Measurements from ENCODE around the gene POP4.

DNA sequence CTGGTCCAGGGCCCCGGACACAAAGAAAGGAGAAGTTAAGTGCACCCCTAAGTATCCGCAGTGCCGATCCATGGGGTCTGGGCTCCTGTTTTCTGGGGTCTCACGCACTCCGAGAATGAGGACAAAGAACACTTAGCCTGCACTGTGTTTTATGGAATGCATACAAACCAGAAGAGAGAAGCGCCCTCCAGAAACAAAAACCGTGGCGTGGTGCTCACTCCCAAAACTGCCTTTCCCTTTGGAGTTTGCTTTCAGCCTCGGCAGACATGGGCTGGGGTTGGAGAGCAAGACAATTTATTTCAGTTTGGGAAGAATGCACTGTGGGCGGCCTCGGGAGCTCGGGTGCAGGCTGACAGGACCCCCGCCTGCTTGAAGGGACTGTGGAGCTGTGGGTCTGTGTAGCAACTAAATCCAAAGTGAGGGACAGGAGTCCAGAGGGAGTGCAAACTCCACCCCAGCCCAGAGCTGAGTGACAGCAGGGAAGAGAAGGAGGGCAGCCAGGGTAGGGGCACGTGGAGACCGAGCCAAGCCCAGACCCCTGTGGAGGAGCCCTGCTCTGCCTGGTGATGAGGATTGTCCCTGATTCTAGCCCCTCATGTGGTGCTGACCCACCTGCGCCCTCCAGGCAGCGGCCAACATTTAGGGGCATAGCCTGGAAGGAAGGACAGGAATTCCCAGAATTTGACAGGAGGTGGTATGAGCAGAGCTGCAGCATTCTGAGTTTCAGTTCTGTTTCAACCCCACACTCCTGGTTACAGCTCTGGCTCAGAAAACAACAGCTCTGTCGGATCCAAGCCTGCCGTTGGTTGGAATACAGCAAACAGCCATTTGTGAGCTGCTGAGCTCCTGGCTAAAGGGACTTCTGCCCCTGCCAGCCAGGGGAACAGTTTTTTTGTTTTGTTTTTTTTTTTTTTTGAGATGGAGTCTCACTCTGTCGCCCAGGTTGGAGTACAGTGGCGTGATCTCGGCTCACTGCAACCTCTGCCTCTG lies 37.8 kb upstream of the POP4 start:
- TF ChIP-seq POLR2A (IDR thresholded peaks at IDR 0.05; ENCODE audit: low read depth, low read length) (no peak), RAD21 (IDR thresholded peaks at IDR 0.05; ENCODE audit: low read length) (no peak), CHD1 (IDR thresholded peaks at IDR 0.05; ENCODE audit: low read depth, low read length) (no peak), MXI1 (IDR thresholded peaks at IDR 0.05; ENCODE audit: borderline replicate concordance, low read depth, low read length) (no peak), RCOR1 (IDR thresholded peaks at IDR 0.05; ENCODE audit: insufficient replicate concordance, low read length) (no peak), FOS (IDR thresholded peaks at IDR 0.05; ENCODE audit: low read depth, low read length) (no peak), RFX5 (IDR thresholded peaks at IDR 0.05; ENCODE audit: low read depth, low read length) (no peak)
- TF ChIP-seq, protein P1, sequence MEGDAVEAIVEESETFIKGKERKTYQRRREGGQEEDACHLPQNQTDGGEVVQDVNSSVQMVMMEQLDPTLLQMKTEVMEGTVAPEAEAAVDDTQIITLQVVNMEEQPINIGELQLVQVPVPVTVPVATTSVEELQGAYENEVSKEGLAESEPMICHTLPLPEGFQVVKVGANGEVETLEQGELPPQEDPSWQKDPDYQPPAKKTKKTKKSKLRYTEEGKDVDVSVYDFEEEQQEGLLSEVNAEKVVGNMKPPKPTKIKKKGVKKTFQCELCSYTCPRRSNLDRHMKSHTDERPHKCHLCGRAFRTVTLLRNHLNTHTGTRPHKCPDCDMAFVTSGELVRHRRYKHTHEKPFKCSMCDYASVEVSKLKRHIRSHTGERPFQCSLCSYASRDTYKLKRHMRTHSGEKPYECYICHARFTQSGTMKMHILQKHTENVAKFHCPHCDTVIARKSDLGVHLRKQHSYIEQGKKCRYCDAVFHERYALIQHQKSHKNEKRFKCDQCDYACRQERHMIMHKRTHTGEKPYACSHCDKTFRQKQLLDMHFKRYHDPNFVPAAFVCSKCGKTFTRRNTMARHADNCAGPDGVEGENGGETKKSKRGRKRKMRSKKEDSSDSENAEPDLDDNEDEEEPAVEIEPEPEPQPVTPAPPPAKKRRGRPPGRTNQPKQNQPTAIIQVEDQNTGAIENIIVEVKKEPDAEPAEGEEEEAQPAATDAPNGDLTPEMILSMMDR (conservative IDR thresholded peaks at IDR 0.05; ENCODE audit: low read depth, low read length) = no peak
- TF ChIP-seq, protein P2, sequence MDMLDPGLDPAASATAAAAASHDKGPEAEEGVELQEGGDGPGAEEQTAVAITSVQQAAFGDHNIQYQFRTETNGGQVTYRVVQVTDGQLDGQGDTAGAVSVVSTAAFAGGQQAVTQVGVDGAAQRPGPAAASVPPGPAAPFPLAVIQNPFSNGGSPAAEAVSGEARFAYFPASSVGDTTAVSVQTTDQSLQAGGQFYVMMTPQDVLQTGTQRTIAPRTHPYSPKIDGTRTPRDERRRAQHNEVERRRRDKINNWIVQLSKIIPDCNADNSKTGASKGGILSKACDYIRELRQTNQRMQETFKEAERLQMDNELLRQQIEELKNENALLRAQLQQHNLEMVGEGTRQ (IDR thresholded peaks at IDR 0.05; ENCODE audit: low read depth, low read length) = no peak
- TF ChIP-seq, protein P3, sequence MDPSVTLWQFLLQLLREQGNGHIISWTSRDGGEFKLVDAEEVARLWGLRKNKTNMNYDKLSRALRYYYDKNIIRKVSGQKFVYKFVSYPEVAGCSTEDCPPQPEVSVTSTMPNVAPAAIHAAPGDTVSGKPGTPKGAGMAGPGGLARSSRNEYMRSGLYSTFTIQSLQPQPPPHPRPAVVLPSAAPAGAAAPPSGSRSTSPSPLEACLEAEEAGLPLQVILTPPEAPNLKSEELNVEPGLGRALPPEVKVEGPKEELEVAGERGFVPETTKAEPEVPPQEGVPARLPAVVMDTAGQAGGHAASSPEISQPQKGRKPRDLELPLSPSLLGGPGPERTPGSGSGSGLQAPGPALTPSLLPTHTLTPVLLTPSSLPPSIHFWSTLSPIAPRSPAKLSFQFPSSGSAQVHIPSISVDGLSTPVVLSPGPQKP (IDR thresholded peaks at IDR 0.05; ENCODE audit: borderline replicate concordance, low read depth, low read length) = no peak
